Ovary (tissue), 3 donors: ENCODE data around the gene ASCL2.

Experiments used
- POLR2A ChIP-seq: fragments of 450-650 bp; IDR thresholded peaks from one replicate; pipeline ENCODE4 v1.6.1; 2017; ENCODE audit warnings: antibody characterized with exemption, mild to moderate bottlenecking, moderate library complexity
- TF ChIP-seq, protein P1 (sequence below), 3 donors: fragments of 450-650 bp in 2 of 3; fragments of 200-600 bp in 1 of 3; IDR thresholded peaks; one replicate each; pipeline versions ENCODE4 v1.5.1 to v1.8.0; 2016 to 2022; ENCODE audit warnings: antibody characterized with exemption in 3 of 3, mild to moderate bottlenecking in 1 of 3
- donor health status: DM: no; HTN: no; CAD: no.

DNA sequence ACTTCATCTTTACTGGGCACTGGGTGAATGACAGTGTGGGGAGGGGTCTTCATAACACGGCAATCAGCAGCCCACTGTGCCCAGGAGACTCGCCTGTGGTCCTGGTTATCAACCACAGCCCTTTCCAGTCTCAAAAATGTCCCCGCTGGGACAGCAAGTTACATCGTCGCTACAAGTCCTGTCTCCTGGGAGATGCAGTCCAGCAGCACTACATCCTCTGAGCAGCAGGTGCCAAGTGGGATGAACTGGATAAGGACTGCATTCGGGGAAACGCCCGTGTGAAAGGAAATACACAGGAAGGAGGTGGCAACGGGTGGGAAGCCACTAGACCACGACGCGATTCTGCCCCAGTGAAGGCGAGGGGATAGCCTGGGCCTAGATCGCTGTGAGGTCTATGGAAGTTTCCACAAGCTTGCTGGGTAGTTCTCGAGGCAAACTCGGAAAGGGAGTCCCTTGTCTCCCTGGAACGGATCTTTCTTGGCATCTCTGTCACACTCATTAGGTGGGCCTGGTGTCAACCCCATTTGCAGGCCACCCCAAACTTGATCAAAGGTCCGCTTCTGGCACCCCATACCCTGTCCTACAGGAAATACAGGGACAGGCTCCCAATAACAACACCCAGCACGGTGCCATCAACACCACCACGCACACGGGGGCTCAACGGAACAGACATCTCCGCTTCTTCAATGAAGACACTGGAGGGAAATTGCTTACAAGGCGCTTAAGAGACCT, 4.4 kb downstream of the ASCL2 start:
- TF ChIP-seq, protein P1, sequence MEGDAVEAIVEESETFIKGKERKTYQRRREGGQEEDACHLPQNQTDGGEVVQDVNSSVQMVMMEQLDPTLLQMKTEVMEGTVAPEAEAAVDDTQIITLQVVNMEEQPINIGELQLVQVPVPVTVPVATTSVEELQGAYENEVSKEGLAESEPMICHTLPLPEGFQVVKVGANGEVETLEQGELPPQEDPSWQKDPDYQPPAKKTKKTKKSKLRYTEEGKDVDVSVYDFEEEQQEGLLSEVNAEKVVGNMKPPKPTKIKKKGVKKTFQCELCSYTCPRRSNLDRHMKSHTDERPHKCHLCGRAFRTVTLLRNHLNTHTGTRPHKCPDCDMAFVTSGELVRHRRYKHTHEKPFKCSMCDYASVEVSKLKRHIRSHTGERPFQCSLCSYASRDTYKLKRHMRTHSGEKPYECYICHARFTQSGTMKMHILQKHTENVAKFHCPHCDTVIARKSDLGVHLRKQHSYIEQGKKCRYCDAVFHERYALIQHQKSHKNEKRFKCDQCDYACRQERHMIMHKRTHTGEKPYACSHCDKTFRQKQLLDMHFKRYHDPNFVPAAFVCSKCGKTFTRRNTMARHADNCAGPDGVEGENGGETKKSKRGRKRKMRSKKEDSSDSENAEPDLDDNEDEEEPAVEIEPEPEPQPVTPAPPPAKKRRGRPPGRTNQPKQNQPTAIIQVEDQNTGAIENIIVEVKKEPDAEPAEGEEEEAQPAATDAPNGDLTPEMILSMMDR (IDR thresholded peaks at IDR 0.05) = no peak
- no peak for TF ChIP-seq POLR2A
